ENCODE measurements around the gene ROR2.

ROR2 gene

DNA sequence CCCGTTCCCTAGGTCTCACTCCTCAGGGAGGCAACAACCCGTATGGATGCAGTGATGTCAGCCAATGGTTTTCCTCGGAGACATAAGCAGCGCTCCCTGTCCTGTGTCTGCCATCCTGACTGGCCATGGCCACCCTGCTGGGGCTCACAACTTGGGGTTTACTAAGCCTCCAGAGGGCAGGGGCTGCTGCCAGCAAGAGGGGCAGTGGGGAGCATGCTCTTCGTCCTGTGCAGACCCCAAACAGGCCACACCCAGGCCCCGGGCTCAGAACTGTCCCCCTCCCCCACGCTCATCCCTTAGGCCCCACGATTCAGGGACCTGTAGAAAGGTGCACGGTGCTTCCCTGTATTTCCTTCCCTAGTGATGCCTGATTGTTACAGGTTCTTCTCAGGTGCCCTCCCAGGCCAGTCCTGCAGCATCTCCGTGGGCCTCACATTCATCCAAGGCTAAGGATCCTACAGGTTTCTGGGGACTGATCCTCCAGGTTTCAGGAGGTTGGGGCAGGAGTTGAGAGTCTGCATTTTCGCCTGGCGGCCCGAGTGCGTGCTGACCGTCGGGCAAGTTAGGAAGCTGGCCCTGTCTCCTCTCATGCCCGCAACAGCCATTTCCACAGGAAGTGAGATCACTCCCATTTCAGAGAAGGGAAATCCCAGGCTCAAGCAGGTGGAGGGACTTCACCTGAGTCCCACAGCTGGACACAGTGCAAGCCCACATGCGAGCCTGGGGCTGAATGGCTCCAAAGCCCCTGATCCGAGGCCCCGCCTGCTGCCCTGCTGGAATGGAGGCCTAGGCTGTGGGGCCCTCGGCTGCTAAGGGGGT, 217.6 kb downstream of the ROR2 start:
- DNase-seq = no peak

GRCh38 chr9:91730806-91731205, 219.2 kb downstream of the ROR2 start:
- DNase-seq = no peak

DNA sequence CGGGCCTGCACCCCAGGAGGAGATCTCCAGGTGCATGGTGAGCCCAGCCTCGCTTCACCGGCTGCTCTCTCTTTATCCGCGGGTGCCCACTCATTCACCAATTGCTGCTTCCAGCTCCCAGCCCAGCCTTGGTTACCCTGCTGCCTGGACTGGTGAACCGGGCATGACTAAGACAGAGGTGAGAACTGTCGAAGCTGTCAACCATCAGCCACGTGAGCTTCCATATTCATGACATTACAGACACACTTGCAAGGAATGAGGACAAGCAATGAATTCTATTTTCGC, 220.5 kb downstream of the ROR2 start:
- no peak for DNase-seq

DNA sequence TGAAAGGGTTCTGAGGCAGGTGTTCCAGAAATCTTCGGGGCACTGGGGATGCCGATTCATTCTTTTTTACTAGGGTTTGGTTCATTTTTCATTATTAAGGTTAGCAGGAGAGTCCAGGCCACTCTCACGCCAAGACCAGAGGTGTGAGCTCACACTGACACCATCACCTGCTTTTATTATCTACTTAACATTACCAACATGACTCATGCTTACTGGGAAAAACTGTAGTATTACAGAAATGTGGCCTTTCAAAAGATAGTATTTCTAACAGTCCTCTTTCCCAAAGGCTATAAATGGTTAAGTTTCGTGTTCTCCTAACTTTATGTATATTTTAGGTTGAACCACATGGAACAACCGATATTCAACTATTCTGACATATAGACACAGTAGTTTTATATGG, 222.1 kb downstream of the ROR2 start:
- no peak for DNase-seq

- peak; percentile 39 for DNase-seq
These were observed 222.6 kb downstream of the ROR2 start for GRCh38 chr9:91727316-91727861.

GRCh38 chr9:91726406-91727100, 223.5 kb downstream of the ROR2 start:
- no peak for DNase-seq

DNA sequence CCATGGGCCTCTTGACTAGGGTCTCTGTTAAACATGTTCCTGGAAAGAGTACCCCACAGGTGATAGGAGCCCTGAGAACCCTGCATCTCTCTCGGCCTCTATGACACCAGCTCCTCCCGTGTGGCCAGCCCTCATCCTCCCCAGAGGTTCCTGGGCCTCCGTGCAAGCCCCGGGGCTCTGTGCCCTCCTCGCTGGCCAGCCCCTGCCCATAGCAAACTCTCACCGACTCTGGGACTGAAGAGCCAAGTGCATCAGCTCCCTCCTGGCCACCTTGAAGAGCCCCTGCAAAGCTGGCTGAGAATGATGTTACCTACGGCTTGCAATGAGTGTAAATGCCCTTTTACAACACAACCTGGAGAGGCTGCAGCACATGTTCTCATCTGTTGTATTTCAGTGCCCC, 224.4 kb downstream of the ROR2 start:
- DNase-seq = no peak

GRCh38 chr9:91724609-91725505, 225.2 kb downstream of the ROR2 start:
- no peak for DNase-seq

GRCh38 chr9:91724068-91724440, 226.0 kb downstream of the ROR2 start:
- DNase-seq = no peak

DNA sequence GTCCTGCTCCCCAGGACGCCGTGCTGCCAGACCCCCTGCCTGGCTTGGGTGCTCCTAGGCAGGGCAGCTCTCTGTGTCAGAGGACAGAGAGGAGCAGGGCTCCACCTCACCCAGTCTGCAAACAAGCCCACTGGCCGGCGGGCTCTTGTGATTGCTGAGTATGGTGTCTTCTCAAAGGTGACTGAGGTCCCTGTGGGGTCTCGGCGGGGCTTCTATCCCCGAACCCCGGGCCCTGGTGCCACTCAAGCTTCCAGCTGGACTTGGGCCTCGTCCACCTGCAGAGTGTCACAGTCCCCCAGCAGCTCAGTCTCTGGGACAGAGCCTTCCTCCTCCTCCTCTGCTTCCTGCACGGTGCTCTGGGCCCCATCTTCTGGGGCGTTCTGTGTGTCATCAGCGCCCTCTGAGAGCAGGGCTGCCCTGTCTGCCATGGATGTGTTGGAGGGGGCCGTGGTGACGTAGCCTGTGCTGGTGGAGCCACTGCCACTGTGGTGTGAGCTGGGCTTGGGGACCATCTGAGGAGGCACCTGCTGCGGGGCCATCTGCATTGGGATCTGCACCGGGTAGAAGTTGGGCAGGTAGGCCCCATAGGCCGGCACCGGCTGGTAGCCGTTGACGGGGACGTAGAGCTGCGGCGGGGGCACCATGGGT, 226.5 kb downstream of the ROR2 start:
- no peak for DNase-seq

DNA sequence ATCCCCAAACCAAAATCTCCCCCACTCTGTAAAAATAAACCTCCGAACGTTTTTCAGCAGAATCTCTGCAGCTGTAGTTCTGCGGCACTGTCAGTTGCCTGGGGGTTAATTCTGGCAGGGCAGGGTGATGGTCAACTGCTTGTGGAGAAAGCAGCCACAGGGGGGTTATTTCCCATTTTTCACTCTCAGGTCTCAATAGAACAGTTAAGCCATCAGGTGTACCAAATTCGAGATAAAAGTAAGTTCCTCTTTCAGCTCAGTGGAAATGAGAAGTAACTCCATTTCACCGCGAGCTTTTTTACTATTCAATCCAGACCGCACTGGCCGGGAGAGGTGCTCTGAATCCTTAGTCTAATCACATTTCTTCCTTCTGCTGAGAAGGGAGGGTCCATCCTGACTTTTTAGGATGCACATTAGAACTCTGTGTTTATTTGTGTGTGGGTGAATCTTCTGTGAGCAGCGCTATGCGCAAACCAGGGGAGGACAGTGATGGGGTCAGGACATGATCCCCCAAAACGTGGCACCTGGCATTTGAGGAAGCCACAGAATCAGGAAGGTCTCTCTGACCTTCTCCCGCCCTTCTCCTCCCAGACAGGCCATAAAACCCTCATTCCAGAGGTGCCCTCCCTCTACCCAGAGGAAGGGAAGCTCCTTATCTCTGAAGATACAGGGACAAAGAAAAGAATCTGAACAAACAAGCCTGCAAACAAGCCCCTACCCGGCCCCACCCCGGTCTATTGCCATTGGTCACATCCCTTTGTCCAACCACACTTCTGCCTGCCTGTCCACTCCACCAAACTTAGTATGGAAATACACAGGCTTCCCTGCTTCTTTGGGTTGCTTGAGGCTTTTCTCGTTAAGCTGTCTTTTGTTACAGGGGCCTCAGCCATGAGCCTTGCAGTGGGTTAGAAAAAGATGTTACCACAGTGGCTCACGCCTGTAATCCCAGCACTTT, 229.0 kb downstream of the ROR2 start:
- DNase-seq = no peak

GRCh38 chr9:91720313-91720712, 229.7 kb downstream of the ROR2 start:
- no peak for DNase-seq

DNA sequence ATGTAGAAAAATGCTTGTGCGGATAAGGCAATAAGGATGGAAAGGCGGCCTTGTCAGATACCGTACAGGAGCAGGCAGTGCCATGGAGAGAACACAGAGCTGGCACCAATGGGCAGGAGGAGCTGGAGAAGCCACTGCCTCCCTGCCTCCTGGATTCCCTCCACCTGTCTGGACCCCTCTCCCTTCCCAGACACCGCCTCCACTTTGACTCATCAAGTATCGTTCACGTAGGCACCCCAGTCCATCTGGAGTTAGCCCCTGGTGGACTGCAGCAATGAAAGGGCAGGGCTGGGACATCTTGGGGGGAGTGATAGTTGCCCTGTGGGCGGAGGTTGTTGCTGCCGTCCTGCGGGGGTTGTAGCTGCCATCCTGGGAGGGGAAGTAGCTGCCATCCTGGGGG, 232.0 kb downstream of the ROR2 start:
- DNase-seq = no peak

GRCh38 chr9:91716815-91717214, 233.2 kb downstream of the ROR2 start:
- no peak for DNase-seq

DNA sequence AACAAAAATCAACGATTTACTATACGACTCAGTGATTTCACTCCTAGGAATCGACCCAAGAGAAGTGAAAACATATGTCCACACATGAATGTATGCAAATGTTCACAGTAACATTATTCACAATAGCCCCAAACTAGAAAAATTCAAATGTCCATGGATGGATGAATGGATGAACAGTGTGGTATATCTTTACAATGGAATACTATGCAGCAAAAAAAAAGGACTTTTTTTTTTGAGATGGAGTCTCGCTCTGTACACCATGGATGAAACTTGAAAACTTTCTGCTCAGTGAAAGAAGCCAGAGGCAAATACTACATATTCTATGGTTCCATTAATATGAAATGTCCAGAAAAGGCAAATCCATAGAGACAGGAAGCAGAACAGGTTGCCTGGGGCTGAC, 233.8 kb downstream of the ROR2 start:
- no peak for DNase-seq

DNA sequence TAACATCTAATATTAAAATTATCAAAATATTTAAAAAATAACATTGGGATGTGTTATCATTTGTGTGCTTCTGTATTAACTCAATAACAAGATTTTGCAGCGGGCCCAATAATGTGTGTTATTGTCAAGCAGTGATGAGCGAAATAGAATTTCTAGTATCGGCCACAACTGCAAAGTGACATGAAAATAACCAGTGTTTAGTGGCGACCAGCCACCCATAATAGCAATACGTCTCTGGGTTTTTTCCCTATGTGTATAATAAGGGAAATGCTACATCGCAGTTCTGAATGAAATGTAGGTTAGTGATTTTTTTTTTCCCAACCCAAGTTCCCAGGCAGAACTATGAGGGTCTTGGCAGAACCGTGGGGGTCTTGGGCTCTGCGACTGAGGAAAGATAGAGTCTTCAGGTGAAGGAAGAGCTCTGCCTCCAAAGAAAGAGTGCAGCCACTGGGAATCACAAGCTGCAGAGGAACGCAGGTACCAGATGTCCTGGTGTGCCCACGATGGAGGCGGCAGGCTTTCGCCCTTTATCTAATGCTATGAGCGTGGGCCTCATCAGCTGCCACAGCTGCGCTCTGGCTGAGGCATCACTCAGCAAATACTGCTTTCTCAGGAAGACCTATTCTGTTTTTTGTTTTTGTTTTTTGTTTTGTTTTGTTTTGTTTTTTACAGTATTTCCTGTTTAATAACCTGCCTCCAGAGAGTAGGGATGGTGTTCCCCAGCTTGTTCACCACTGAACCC, 235.0 kb downstream of the ROR2 start:
- no peak for DNase-seq

DNA sequence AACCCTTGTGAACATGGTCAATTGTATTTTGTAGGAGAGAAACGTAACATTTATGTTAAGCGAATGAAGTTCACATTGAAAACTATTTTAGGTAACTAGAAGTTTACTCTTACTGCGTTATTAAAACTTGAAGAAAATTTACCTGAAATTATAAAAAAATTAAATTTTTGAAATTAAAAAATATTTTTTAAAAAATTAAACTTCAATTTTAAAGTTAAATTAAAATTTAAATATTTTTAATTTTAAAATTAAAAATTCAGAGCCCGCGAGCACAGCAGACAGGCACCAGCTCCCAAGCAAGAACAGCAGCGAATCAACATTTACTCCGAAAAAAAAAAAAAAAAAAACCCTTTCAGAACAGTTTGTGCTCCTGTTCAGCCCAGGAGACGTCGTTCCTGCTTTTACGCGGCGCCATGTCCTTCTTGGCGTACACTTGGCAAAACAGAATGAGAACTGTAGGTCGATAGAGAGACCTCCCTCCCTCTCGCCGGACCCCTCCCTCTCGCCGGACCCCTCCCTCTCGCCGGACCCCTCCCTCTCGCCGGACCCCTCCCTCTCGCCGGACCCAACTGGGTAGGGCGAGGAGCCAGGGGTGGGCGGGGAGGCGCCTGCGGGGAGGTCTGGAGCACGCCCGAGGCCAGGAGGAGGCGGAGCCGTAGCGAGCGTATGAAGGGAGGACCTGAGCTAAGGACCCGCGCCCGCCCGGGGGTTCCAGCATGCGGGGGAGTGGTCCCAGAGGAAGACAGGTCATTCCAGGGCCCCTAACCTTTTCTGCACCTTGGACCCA, 235.8 kb downstream of the ROR2 start:
- DNase-seq = peak; percentile 10

GRCh38 chr9:91712811-91713210, 237.2 kb downstream of the ROR2 start:
- no peak for DNase-seq

GRCh38 chr9:91711755-91712601, 238.1 kb downstream of the ROR2 start:
- DNase-seq = peak; percentile 79

All from inflammatory macrophage treated with lipopolysaccharide for 4 hours (primary cell).